Breast epithelium (tissue), 4 donors: ENCODE measurements around the gene MMP15. TPM values are rescaled to one million over a fixed set of nuclear protein-coding genes. Genes with fewer than 3 reads are reported as not detected.

ENCODE experiments used
- DNase-seq, 2 donors: peaks; one replicate each; pipeline ENCODE4 v3.0.0-alpha.2; 2019; ENCODE audit warnings: low spot score in 2 of 2
- H3K27ac ChIP-seq, 2 donors: fragments of 200-600 bp; sonication (generic) in 1 of 2; one replicate each; pipeline ENCODE4 v1.5.1; 2016 to 2019; ENCODE audit warnings: mild to moderate bottlenecking in 1 of 2
- H3K27me3 ChIP-seq, 2 donors: fragments of 200-600 bp; sonication (generic) in 1 of 2; one replicate each; pipeline versions ENCODE4 v1.5.1 to v1.6.0; 2017 to 2019; ENCODE audit warnings: control low read depth in 1 of 2, mild to moderate bottlenecking in 1 of 2
- H3K36me3 ChIP-seq: fragments of 200-600 bp; one replicate; pipeline ENCODE4 v1.5.1; 2019
- H3K4me1 ChIP-seq, 2 donors: fragments of 200-600 bp; sonication (generic); one replicate each; pipeline ENCODE4 v1.5.1; 2016 to 2019; ENCODE audit warnings: control low read depth in 1 of 2
- H3K4me3 ChIP-seq, 3 donors: fragments of 200-600 bp; sonication (generic); 1 replicate in 2 of 3; 2 replicates in 1 of 3; pipeline ENCODE4 v1.5.1; 2016 to 2019; ENCODE audit warnings: mild to moderate bottlenecking in 3 of 3, moderate library complexity in 2 of 3
- H3K9me3 ChIP-seq, 2 donors: fragments of 200-600 bp; sonication (generic) in 1 of 2; one replicate each; pipeline ENCODE4 v1.5.1; 2016 to 2019; ENCODE audit warnings: control low read depth in 1 of 2
- POLR2A ChIP-seq: fragments of 450-650 bp; IDR thresholded peaks from one replicate; pipeline ENCODE4 v1.6.1; 2016; ENCODE audit warnings: antibody characterized with exemption, mild to moderate bottlenecking, moderate library complexity
- POLR2AphosphoS5 ChIP-seq, 3 donors: sonication (generic); formaldehyde crosslinking; IDR thresholded peaks; one replicate each; pipeline ENCODE4 v1.6.1; 2017; ENCODE audit warnings: antibody characterized with exemption in 3 of 3
- intact Hi-C: fragments of 100-400 bp; cut with DNase I; formaldehyde crosslinking; loops from one replicate; pipeline ENCODE4 v1.15.1; 2023; ENCODE audit warnings: low total_unique reads
- total RNA-seq, 3 donors: library from RNA; depleted of rRNA; stranded (reverse); fragments of >200 nt; gene quantifications; one replicate each; pipeline ENCODE4 v1.1.0, GENCODE V29; 2016
- TF ChIP-seq, protein P1 (sequence below), 3 donors: fragments of 450-650 bp; IDR thresholded peaks; one replicate each; pipeline ENCODE4 v1.5.1; 2016 to 2017; ENCODE audit warnings: antibody characterized with exemption in 3 of 3, mild to moderate bottlenecking in 3 of 3, moderate library complexity in 3 of 3

The MMP15 gene
- total RNA-seq, 3 donors from 2014 or later: 4.6 to 5.3 (median 4.8) TPM

DNA sequence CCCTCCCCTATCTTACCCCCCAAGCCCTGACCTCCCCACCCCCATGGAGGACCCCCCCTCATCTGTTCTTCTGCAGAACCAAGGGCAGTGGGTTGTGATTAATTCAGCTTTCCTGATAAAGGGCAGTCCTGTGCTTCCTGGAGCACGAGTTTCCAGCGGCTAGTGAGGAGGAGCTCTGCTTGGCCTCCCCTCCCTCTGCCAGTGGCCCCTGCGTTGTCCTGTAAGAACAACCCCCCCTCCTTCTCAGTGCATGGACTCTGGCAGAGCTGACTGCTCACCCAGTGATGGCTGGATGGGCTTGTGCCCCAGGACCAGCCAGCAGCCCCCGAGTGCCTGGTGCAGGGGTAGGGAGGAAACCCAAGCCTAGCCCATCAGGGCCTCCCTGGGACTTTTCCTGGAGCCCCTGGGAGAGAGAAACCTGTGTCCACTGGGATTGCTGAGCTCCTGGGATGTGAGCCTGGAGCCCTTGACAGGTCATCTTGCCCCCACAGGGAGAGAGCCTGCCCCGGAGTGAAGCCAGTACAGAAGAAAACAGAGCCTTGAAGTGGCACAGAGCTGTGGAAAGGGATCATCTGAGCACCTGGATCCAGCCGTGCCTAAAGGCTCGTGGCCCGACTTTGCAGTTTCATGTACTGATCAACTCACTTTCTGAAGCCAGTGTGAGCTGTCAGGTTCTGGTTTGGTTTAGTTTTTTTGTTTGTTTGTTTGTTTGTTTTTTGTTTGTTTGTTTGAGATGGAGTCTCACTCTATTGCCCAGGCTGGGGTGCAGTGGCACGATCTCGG is 26.5 kb downstream of the MMP15 start:
- Histone ChIP-seq H3K27me3 (no peaks in the 10 kb centered on the region), H3K36me3 (no peaks in the 10 kb centered on the region), H3K9me3 (no peaks in the 10 kb centered on the region), H3K27ac (no peak overlapping the region), H3K4me1 (no peaks in the 10 kb centered on the region), H3K4me3 (no peak overlapping the region)
- DNase-seq: no peak
- TF ChIP-seq, protein P1, sequence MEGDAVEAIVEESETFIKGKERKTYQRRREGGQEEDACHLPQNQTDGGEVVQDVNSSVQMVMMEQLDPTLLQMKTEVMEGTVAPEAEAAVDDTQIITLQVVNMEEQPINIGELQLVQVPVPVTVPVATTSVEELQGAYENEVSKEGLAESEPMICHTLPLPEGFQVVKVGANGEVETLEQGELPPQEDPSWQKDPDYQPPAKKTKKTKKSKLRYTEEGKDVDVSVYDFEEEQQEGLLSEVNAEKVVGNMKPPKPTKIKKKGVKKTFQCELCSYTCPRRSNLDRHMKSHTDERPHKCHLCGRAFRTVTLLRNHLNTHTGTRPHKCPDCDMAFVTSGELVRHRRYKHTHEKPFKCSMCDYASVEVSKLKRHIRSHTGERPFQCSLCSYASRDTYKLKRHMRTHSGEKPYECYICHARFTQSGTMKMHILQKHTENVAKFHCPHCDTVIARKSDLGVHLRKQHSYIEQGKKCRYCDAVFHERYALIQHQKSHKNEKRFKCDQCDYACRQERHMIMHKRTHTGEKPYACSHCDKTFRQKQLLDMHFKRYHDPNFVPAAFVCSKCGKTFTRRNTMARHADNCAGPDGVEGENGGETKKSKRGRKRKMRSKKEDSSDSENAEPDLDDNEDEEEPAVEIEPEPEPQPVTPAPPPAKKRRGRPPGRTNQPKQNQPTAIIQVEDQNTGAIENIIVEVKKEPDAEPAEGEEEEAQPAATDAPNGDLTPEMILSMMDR (IDR thresholded peaks at IDR 0.05): no peak
- no peak for TF ChIP-seq POLR2A
- TF ChIP-seq POLR2AphosphoS5 (IDR thresholded peaks at IDR 0.05): no peak
- intact Hi-C loops: no loop called here

DNA sequence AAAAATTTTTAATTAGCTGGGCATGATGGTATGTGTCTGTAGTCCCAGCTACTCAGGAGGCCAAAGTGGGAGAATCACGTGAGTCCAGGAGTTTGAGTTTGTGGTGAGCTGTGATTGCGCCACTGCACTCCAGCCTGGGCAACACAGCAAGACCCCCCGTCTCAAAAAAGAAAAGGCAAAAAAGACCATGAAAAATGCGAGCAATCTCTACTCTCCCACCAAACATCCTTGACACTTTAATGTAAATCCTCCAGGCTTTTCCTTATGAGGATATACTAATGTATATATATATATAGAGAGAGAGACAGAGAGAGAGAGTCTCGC is 28.1 kb downstream of the MMP15 start:
- Histone ChIP-seq H3K9me3 (no peaks in the 10 kb centered on the region), H3K4me3 (no peak overlapping the region), H3K36me3 (no peaks in the 10 kb centered on the region), H3K4me1 (no peaks in the 10 kb centered on the region), H3K27ac (no peak overlapping the region), H3K27me3 (no peaks in the 10 kb centered on the region)
- no peak for TF ChIP-seq POLR2AphosphoS5 (IDR thresholded peaks at IDR 0.05)
- TF ChIP-seq, protein P1 (IDR thresholded peaks at IDR 0.05): no peak
- no peak for DNase-seq
- intact Hi-C loops: no loop called here

DNA sequence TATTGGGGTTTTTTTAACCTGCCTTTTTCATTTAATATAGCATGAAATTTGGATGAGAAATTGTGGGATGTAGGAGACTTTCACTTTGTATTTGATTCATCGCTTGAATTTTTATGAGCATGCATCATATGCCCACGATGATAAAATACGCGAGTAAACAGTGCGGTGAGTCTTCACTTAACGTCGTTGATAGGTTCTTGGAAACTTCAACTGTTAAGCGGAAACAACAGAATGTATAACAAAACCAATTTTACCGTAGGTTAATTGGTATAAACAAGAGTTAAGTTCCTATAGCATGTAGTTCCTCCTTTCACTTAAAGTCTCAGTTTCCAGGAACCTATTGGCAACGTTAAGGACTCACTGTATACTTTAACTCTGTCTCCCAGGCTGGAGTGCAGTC is 28.7 kb downstream of the MMP15 start:
- H3K27ac ChIP-seq: no peak overlapping the region
- H3K36me3 ChIP-seq: no peaks in the 10 kb centered on the region
- no peak for DNase-seq
- H3K27me3 ChIP-seq: no peaks in the 10 kb centered on the region
- H3K9me3 ChIP-seq: no peaks in the 10 kb centered on the region
- no peak overlapping the region for H3K4me3 ChIP-seq
- TF ChIP-seq, protein P1 (IDR thresholded peaks at IDR 0.05): no peak
- TF ChIP-seq POLR2A: no peak
- no peak for TF ChIP-seq POLR2AphosphoS5 (IDR thresholded peaks at IDR 0.05)
- no peaks in the 10 kb centered on the region for H3K4me1 ChIP-seq
- intact Hi-C loops: no loop called here

DNA sequence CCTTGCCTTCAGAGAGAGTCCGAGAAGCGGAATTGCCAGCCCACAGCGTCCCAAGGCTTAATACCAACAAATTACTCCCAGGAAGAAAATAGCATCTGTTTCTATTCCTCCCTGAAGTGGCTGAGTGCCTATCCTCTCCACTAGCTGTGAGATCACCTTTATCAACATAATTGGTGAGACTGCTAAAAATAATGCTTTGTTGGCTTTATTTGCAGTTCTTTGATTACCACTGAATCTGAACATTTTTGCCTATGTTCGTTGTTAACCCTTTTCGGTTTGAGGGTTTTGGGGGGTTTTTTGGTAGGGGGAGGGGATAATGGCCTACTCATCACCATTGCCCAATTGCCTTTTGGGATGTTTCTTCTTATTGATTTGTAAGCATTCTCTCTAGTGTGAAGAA is 31.0 kb downstream of the MMP15 start:
- Histone ChIP-seq H3K9me3 (no peaks in the 10 kb centered on the region), H3K36me3 (no peaks in the 10 kb centered on the region), H3K4me1 (no peaks in the 10 kb centered on the region), H3K27me3 (no peaks in the 10 kb centered on the region), H3K4me3 (no peak overlapping the region), H3K27ac (no peak overlapping the region)
- intact Hi-C loops: no loop called here
- no peak for DNase-seq
- TF ChIP-seq POLR2AphosphoS5 (IDR thresholded peaks at IDR 0.05) (no peak), POLR2A (no peak)

DNA sequence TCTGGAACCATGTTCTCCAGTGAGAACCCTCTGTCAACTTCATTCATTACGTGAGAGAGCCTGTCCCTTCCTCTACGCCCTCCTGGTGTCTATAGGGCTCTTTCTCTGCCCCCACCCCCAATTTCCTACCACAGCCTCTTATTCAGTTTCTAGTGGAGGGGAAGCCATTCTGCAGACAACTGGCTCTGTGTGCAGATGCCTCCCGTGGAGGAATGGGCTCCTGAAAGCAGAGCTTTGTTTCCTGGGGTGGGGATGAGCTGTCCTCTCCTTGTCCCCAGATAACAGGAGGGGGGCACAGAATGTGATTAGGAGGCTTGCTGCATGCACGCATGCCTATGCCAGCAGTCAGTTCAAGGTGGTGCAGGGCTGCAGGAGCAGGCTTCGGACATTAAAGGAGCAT is 31.6 kb downstream of the MMP15 start:
- Histone ChIP-seq H3K9me3 (no peaks in the 10 kb centered on the region), H3K4me1 (no peaks in the 10 kb centered on the region), H3K36me3 (no peaks in the 10 kb centered on the region), H3K4me3 (no peak overlapping the region), H3K27ac (no peak overlapping the region), H3K27me3 (no peaks in the 10 kb centered on the region)
- intact Hi-C loops: no loop called here
- no peak for DNase-seq
- TF ChIP-seq POLR2AphosphoS5 (IDR thresholded peaks at IDR 0.05) (no peak), POLR2A (no peak)
- TF ChIP-seq, protein P1 (IDR thresholded peaks at IDR 0.05): no peak
